NCI-H2029 treated with DMSO at 0.1 percent for 48 hours (cell line): ENCODE data around the gene CASK.

Experiments
- DNase-seq: peaks from one replicate; lab custom pipeline; 2025; lab: John Stamatoyannopoulos, UW

The CASK gene

GRCh38 chrX:41559235-41560052, 363.9 kb downstream of the CASK start:
- no peak for DNase-seq

GRCh38 chrX:41558531-41558930, 364.8 kb downstream of the CASK start:
- no peak for DNase-seq

GRCh38 chrX:41556958-41557357, 366.4 kb downstream of the CASK start:
- no peak for DNase-seq

- no peak for DNase-seq
These were observed 369.7 kb downstream of the CASK start for GRCh38 chrX:41553688-41554087.

GRCh38 chrX:41548411-41548810, 374.9 kb downstream of the CASK start:
- no peak for DNase-seq

GRCh38 chrX:41543668-41544067, 379.7 kb downstream of the CASK start:
- DNase-seq = no peak

- DNase-seq = no peak
These were observed 380.3 kb downstream of the CASK start for GRCh38 chrX:41543025-41543424.

- DNase-seq = no peak
These were observed 380.8 kb downstream of the CASK start for GRCh38 chrX:41542536-41542935.

- DNase-seq = no peak
These were observed 381.2 kb downstream of the CASK start for GRCh38 chrX:41542135-41542534.

GRCh38 chrX:41541386-41541785, 382.0 kb downstream of the CASK start:
- DNase-seq = no peak

- DNase-seq = no peak
These were observed 384.6 kb downstream of the CASK start for GRCh38 chrX:41538707-41539106.

GRCh38 chrX:41530085-41530484, 393.3 kb downstream of the CASK start:
- no peak for DNase-seq

- DNase-seq = no peak
These were observed 394.1 kb downstream of the CASK start for GRCh38 chrX:41529221-41529620.

- DNase-seq = no peak
These were observed 394.6 kb downstream of the CASK start for GRCh38 chrX:41528784-41529183.

GRCh38 chrX:41526925-41527324, 396.4 kb downstream of the CASK start:
- no peak for DNase-seq

GRCh38 chrX:41526271-41526670, 397.1 kb downstream of the CASK start:
- no peak for DNase-seq

GRCh38 chrX:41522671-41523070, 400.7 kb downstream of the CASK start:
- no peak for DNase-seq

GRCh38 chrX:41522081-41522480, 401.3 kb downstream of the CASK start:
- no peak for DNase-seq

GRCh38 chrX:41519468-41519867, 403.9 kb downstream of the CASK start:
- DNase-seq = no peak

GRCh38 chrX:41518841-41519220, 404.5 kb downstream of the CASK start:
- no peak for DNase-seq

GRCh38 chrX:41518127-41518840, 405.1 kb downstream of the CASK start:
- no peak for DNase-seq

GRCh38 chrX:41516999-41517765, 406.2 kb downstream of the CASK start:
- DNase-seq = no peak

GRCh38 chrX:41516456-41516855, 406.9 kb downstream of the CASK start:
- DNase-seq = no peak
